ENCODE data around the gene SYT1. TPM values are rescaled to one million over a fixed set of nuclear protein-coding genes. Genes with fewer than 3 reads are reported as not detected.
"Not testable (repeated sequence)": the region's sequence is repeated elsewhere in the genome, so short reads cannot be mapped to it uniquely, and the experiment has no call there.

SYT1 gene
- 2.1 TPM for polyA plus RNA-seq (2013, experiment 1 of 2; ENCODE audit: insufficient read length)
- polyA plus RNA-seq (2013, experiment 2 of 2; ENCODE audit: insufficient read length) = 2.1 TPM

DNA sequence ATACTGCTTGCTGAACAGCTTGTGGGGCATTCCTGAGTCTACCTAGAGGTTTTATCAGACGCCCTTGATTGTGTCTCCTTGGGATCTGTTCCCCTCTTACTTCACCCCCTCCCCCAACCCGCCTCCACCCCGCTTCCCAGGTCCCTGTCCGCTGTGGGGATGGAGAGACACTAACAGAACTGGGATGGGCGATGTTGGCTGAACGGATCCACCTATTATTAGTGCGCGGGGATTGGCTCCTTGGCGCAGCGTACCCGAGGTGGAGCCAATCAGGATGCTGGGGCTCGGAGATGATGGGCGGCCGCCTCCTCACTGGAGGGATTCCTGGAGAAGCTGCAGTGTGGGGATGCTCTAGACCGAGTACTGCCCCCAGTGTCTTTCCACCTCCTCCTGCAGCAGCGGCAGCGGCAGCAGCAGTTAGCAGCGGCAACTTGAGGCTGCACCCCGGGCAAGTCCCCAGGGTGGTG, at the start of gene SYT1:
SYT1 (plus strand) TSS at position 372 of the 467 bp plus-strand sequence.
- DNase-seq = peak; percentile 87

DNA sequence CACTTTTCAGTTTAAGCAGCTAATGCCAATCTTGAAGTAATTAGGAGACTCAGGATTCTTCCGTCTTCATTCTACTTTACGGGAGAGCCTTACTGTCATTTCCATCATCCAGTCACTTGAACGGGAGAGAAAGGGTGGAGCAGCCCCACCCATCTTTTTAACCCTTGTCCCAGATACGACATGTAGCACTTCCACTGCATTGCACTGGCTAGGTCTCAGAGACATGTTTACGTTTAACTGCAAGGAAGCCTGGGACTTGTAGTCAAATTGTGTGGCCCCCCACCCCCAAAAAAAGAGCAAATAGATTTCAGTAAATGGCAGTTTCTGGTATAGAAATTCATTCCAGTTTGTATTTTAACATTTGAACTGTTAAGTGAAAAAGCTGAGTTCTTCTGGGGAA, 46.1 kb upstream of the SYT1 start:
- no peak for DNase-seq

DNA sequence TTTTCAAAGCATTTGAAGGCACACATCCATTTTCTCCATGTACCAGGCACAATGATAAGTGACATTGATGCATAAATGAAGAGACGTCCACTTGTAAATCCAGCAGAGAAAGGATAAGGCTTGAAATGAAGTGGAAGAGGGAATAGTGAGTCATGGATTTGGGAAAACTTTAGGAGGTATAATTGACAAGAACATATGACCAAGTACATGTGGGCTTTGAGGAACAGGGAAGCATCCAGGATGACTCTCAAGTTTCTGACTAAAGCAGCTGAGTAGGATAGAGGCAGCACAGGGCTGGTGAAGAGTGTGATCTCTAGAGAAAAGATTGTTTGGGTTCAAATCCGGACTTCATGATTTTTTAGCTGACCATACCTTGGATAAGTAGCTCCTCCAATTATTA, 43.6 kb upstream of the SYT1 start:
- DNase-seq = no peak

DNA sequence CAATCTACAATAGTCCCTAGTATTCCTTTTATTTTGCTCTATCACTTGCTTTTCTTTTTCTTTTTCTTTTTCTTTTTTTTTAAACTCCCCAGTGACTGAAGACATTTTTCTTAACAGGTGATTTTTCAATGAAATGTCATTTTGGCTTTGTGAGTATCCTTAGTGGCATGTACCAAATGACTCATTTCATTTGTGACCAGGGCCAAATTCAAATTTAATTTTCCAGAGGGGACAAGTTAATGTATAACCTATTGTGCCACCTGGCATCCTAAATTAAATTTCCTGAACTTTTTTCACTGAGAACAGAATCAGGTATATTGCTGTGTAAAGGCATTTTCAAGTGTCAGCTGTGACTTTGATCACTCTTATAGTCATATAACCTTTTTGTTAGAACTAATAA, 39.7 kb upstream of the SYT1 start:
- DNase-seq = no peak

DNA sequence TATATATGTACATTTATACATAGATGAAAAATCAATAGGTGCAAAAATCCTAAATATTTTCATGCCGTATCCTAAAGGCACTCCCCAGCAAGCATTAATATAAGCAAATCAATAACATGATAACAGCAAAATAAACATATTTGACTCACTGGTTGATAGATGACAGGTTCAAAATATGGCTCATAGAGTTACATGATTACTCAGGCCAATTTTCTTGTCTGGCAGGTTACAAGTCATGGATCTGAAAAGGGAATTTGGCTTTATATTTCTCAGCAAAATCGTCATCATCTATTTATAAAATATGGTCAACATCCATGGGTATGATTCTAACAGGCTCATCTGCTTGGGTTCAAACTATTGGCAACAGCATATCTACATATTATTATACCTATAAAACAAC, 34.9 kb upstream of the SYT1 start:
- no peak for DNase-seq

DNA sequence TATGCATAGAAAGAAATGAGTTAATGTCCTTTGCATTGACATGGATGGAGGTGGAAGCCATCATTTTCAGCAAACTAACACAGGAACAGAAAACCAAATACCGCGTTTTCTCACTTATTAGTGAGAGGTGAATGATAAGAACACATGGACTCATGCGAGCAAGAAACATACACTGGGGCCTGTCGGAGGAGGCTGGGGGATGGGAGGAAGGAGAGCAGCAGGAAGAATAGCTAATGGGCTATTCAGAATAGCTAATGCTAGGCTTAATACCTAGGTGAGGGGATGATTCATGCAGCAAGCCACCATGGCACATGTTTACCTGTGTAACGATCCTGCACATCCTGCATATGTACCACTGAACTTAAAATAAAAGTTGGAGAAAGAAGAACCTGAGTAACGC, 29.1 kb upstream of the SYT1 start:
- no peak for DNase-seq

DNA sequence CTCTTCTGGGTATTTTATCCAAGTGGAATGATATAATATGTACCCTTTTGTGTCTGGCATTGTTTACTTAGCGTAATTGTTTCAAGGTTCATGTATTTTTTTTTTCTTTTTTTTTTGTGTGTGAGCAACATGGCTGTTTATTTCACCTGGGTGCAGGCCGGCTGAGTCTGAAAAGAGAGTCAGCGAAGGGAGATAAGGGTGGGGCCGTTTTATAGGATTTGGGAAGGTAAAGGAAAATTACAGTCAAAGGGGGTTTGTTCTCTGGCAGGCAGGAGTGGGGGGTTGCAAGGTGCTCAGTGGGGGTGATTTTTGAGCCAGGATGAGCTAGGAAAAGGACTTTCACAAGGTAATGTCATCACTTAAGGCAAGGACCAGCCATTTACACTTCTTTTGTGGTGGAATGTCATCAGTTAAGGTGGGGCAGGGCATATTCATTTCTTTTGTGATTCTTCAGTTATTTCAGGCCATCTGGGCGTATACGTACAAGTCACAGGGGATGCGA, 24.0 kb upstream of the SYT1 start:
- not testable (repeated sequence) for DNase-seq

DNA sequence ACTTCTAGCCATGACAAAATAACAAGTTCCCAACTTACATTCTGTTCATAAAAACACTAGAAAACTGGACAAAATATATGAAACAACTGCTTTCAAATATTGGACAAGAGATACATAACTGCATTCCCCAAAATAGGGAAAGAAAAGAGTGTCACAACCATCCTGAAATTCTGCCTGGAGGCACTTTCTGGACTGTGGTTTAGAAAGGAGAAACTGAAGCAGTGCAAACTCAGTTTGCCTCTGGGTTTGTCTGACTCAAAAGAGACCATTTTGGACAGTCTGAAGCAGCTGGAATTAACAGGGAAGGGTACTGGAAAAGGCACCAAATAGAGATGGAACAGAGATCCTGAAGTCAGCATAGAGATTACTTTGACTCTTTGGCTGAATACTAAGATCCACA, 11.3 kb upstream of the SYT1 start:
- DNase-seq = no peak

DNA sequence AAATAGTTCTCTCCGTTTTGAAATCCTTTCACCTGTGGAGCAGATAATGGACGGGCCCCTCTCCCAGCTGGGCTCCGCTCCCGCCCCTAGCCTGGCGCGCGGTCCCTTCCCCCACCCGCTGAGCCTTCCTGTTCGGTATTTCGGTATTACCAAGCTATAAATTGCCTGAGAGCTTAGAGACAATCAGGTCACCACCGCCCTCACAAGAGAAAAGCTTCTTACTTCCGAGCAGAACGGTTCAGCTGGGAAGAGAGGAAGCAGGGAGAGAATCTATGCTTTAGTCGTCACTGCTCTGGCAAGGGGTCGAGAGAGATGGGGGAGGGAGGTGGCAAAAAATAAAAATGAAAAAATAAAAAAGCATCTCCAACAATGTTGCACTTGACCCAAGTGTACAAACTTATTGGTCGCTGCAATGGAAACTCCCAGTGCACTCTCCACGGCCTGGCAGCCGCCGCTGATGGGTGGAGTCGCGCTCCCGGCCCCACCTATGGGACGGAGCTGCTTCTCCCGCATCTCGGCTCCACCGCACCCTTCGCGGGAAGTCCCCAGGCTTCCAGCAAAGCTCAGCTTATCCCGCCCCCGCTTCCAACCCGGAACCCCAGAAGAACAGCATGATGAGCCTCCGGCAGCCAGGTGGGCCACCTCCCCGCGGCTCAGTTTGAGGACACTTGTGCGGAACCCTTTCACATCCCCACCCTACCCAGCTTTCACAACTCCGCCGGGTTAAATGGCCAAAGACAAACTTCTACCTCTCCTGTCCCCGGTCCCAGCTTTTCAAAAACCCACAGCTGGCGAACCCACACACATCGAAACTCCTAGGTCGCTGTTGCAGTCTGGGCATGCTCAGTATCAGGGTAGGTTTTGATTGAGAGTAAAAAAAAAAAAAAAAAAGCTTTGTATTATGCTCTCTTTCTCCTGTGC, 832 bp upstream of the SYT1 start:
- peak; percentile 29 for DNase-seq

DNA sequence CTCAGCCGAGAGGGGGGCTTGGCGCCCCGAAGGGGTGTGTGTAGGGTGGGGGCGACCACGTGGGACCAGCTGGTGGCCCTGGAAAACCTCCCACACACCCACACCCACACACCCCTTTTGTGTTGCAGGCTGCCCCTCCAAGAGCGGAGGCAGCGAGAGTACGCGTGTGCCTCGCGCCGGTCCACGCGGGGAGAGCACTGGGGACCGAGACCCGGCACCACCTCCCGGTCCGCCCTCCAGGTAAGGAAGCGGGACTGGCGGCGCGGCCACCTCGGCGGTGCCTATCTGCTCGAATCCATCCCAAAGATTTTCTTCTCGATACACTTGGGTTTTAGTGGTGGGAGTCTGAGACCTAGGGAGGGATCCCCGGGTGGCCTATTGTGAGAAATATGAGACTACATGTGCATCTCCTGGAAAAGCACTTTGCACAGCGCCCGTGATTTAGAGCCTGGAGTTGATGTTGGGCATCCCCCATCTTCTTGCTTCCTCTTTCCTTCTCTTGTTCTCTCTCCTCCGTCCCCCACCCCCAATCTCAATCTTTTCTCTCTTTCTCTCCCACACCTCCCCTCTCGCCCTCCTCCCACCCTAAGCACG, 393 bp downstream of the SYT1 start:
- DNase-seq = no peak

DNA sequence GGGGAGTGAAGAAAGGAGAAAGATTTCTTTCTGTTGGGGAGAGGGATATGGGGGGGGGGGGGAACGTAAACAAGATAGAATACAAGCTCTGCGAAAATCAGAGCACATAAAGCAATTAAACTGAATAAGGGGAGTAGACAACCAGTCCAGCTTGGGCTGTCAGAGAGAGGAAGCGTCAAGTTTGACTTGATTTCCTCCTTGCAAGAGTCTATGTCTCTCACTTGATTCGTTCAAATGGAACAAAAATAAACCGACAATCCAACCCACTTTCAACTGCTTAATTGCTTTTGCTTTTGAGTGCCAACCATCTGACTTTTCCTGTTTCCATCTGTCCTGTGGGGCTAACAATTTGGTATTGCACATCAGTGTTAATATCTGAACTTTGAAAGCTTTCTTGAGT, 942 bp downstream of the SYT1 start:
- no peak for DNase-seq

DNA sequence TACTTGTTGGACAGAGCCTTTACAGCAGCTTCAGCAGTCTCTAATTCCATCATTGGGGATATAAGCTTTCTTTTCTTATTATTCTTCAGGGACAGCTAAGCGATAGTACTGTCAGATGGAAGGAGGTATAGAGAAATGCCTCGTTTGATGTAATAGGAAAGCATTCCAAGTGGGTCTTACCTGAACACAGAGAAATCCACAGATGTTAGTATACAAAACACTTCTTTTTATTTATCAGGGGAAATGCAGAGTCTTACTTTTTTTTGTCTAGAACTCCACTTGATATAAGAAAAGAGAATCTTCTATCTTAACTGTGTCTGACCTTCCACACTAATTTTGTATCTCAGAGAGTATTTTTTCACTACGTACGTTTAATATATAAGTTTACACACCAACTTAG, 1.9 kb downstream of the SYT1 start:
- DNase-seq = no peak

DNA sequence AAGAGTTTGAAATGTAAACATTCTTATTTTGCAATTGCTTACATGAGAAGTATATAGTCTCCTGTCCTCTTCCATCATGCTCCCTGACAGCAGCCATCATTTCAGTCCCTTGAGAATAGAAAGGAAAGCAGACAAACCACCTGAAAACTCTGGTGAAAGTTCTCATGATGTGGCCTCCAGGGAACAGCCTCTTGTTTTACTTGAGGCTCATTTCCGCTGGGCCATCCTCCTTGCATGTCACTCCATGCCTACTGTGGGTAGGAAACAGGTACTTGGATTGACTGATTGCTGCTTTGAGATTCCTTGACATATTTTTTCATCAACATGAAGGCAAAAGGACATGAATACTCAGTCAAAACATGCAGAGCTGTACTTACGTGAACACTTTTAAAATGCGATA, 6.0 kb downstream of the SYT1 start:
- DNase-seq = no peak

DNA sequence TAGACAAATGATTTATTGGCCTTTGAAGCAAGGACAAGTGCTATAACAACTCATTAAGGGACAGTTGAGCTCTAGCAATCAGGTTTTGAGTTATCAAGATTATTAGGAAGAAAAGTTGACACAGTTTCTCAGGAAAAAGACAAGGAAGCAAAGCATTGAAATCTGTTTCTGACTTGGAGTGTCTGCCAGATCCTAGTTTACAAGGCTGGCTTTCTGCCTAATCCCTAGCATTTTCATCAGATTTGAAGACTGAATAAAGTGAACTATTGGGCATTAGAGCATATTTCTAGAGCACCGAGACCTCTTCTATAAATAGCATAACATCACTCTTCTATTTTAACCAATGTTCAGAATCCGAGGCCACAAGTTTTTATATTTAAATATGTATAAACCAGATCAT, 7.0 kb downstream of the SYT1 start:
- no peak for DNase-seq

DNA sequence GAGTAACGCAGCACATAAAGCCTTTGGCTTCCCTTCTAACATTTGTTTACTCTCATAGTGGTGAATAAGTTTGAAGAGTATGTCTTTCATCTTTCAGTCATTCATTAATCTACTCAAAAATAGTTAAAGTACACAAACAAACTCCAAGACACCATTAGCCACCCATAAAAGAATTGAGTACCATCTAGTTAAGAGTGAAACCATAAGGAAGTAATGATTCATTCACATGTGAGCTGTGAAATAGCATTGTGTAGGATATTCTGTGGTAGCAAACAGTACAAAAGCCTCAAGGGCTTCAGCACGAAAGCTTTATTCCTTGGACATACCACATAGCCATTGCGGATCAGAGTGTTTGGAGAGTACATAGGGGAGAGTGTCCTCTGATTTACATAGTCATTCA, 13.9 kb downstream of the SYT1 start:
- no peak for DNase-seq

DNA sequence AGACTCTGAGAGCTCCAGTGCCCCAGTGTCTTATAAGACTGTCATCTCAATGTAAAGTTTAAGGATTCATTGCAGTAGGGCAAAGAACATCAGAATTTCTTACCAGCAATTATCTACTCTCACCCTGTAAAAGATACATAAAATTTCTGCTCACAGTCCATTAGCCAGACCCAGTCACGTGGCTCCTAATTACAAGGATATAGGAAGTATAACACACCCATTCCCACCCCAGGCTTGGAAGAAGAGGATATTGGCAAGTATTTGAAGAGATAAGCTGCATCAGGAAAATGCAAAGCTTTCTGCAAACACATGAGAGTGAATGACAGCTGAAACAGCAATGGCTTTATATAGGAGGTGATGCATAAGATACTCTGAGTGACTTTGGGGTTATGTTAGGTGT, 14.3 kb downstream of the SYT1 start:
- DNase-seq = no peak

DNA sequence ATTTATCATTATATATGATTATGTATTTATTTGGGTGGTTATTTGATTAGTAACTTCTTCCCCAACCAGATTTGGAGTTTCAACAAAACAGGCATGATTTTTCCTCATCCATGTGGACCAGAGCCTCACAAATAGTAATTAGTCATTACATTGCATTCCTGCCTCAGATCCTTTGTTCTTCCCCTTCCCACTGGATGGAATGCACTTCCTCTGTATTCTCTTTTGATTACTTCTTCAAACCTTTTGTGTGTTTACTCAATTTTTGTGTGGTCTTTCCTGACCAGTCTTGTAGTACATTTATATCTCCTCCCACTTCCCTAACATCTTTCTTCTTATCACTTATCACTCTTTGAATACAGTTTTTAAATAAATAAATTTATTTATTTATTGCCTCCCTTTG, 15.5 kb downstream of the SYT1 start:
- peak; percentile 42 for DNase-seq

DNA sequence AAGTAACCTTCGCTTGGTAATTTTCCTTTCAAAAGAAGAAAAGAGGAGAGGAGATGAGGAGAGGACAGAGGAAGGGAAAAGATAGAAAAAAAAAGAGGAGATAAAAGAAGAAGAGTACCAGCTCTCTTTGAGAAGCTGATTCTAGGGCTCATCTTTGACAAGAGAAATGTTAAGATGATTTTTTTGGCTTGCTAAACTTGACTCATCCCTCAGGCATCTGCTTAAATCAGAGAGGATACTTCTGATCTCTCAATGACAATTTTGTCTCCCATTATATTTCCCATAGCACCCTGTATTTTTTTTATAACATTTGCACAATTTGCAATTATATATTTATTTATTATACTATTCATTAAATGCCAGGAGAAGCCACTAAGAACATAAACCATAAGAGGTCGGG, 17.1 kb downstream of the SYT1 start:
- DNase-seq = peak; percentile 30

DNA sequence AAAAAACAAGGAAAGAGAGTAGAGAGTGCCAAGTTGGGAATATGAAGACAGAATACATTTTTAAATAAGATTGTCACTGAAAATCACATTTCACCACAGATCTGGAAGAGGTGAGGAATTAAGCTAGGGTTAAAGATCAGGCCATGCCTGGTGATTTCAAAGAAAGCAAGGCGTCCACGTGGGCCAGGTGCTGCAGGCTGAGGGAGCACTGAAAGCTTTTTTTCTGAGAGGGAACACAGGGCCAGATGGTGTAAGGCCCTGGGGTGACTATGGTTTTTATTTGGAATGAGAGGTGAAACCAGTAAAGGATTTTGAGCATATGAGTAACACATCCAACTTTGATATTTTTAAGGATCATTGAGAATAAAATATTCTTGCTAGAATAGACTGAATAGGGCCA, 20.9 kb downstream of the SYT1 start:
- DNase-seq = no peak

DNA sequence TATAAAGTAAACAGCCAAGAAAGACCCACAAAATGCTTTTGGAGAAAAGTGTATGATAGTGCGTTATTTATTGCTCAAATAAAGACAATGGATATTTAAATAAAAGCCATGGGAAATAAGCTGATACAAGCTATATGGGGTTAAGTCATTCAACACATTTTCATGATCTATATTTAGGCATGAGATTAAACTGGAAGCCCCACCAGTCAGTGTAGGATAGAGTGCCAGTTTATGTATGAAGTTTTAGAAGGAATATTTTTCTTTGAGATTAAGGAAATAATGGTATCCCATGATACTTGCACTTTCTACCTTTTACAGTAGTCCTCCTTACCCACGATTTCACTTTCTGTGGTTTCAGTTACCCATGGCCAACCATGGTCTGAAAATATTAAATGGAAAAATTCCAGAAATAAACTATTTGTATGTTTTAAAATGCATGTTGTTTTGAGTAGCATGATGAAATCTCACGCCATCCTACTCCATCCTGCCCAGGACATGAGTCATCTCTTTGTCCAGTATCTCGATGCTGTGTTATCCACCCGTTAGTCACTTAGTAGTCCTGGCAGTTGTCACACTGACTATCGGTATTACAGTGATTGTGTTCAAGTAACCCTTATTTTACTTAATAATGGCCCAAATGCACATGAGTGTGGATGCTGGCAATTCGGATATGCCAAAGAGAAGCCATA, 22.3 kb downstream of the SYT1 start:
- peak; percentile 38 for DNase-seq

DNA sequence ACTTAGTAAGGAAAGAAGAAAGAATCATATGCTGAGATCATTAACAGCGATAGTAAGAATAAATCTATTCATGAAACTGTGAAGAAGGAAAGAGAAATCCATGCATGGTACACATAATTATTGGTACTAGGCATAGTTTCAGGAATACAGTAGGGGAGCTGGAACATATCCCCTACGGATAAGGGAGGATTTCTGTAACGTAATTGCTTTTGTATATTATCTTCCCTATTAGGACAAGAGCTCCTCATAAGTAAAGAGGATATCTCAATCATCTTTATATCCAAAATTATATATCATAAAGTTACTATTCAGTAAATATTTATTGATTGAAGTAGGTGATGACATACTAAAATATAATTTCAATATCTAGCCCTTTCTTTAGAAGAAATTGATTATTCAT, 22.9 kb downstream of the SYT1 start:
- DNase-seq = no peak

DNA sequence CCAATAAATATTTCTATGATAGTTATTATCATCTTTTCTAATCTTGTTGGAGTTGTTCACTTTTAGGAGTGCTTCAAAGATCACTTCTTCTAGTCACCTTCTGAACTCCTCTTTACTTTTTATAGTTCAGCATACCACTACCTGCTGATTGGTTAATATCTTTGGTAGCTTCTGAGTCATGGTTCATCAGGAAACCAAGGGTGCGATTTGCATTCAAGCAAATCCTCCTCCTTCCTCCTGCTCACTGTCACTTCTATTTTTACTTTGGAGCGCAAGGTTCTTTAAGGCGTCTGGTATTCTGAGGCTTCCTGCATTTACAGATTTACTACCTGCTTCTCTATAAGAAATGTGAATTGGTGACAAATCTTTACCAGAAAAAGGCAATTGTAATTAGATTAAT, 24.0 kb downstream of the SYT1 start:
- no peak for DNase-seq

DNA sequence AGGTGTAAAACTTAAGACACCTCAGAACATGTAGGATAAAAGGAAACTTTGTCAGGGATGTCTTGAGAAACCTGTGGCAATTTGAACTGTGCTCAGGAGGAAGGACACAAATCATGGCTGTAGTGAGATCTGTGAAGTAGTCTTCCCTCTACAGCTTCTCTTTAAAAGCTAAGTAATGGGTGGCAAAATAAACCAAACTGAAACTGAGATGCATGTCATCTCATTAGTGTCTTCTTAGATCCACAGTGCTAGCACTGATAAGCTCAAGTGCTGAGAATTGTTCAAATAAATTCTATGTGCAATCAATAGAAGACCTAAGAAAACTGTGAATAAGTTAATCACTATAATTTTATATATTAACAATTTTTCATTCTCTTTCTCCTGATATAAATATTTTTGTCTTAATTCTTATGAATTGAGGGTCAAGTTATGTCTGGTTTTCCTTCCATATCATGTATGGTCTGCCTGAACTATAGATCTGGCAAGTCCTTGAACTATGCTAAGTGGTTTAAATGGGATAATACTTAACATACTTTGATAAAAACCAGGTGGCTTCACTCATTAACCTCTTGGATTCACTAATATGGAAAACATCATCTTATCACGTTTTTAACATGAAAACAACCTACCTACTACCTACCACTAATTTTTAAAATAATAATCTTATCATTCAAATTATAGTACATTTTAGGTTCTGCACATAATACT, 27.2 kb downstream of the SYT1 start:
- no peak for DNase-seq

All from fibroblast of skin of abdomen (primary cell).